Stimulated activated CD4-positive, alpha-beta T cell treated with anti-CD3 and anti-CD28 coated beads, Interleukin-1b, Interleukin-23, amount 100 ng/mL, for 4 hours (primary cell): ENCODE data around the gene MLLT3.

ENCODE experiments used
- DNase-seq, 2 donors: peaks; one replicate each; pipeline ENCODE4 v3.0.0-alpha.2; 2020; ENCODE audit warnings: low read depth in 2 of 2

Gene MLLT3

DNA sequence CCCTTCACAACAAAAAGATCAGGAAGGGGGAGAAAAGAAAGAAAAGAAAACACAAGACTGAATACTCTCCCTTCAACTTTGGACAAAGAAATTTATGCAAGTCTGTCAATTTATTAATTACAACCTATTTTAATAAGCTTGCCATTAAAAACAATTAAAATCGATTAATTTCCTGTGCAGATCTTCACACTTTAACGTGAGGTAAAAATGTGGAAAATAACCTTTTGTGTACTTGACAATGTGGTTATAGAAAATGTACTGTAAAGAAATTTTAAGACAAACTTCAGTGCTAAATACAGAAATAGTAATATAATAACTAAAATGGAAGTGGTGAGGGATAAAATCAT, 2.7 kb upstream of the MLLT3 start:
- no peak for DNase-seq

DNA sequence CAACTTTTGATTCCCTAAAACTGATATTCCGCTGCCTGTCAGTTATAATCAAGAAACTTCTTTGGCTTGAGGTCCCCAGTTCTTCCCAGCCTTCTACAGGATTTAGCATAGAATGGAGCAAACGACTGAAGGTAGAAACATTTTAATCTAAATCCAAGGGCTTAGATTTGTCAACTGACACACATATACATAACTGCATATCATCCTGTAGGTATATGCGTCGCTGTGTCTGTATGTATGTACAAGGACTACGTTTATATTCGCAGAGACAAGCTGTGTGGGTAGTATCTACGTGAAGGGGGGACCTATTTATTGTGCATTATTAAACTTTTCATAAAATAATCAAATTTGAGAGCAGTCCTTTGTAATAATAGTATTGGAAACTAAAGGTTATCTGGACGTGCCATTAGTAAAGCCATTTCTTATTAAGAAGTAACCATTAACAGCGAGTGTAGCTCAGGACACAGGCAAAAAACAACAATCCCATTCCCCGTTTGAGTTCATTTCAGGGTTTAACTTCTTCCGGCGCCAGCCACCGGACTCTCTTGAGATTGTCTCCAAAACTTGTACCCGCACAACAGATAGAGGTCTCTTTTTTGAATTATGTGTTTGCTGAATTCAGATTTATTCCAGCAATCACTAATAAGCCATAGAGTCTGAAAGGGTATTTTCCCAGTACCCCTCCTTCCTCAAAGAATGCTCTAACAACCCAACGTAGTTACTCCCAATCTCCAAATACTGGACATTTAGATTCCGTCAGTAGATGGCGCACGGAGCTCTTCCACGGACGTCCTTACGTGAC, 2.1 kb upstream of the MLLT3 start:
- peak; percentile 8 to 25 for DNase-seq

DNA sequence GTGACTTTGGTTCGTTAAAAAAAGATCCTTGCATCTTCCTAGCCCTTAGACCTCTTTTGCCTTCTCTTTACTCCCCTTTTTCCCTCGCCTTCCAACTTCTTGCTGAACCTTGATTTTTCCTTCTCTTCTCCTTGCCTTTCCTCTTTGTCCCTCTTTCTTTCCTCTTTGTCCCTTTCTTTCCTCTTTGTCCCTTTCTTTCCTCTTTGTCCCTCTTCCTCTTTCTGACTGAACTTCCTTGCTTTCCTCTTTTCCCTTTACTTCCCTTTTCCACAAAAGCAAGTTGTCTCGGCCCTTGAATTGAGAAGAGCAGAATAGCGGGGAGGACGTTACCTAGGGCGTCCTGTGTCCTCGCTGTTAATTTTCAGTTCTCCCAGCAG, 1.4 kb upstream of the MLLT3 start:
- DNase-seq: no peak

DNA sequence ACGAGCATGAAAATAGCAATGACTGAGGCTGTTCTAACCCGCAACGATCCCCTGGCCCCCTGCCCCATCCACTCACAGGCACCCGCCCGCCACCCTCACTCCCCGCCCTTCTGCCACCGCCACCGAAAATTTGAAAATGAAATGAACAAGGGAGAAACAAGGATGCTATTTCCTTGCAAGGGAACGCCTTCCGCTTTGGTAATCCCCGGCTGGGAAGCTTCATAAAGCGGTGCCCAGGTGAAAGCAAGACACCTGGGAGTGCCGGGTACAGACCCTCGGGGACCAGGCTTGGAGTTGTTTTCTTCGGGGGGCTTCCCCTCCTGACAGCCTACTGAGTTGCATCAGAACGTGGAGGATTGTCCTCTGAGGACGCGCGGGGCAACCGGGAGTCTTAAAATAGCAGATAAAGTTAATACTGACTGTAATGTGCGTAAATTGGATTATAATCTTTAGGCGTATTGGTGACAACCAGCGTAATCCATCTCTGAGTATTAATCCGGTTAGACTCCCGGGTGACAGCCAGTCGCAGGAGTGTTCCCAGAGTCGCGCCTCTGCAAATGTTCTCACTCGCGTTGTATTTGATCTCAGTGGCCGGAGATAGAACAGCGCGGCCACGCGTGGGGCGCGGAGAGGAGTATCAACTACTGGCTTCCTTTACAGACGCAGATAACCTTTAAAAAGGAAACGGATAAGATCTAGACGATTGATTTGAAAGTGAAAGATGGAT, 885 bp upstream of the MLLT3 start:
- DNase-seq: peak; percentile 38 to 41

DNA sequence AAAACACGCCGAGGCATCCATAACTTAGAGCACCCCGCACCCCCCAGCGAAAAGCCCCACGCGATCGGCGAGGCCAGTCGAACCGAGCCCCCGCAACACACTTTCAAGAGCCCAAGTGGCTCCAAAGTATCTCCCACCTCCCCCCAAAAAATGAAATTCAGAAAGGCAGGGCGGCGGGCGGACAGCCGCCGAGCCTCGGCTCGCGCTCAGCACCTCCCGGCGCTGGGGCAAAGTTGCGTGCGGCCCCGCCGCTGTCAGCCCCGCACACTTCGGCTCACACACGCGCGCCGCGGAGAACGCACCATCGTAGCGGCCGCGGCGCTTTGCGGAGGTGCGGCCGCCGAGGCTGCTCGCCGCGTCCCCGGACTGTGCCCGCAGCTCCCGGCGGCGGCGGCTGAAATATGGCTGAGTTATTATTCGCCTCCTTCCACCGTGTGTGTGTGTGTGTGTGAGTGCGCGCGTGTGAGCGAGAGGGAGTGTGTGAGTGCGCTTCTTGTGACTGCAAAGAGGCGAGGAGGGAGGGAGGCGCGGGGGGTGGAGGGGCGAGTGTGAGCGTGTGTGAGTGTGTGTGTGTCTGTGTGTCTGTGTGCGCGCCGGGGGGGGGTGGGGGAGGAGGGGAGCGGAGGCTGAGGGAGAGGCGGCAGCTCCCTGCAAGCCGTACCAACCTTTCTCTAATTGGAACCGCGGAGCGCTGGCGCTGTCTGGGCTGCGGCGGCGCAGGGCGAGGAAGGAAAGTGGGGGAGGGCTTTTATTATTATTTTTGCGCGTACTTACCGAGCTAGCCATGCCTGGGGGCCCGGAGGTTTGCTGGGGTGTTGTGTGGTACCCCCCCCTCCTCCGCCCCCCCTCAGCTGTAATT, 599 bp downstream of the MLLT3 start:
- peak; percentile 60 to 61 for DNase-seq

DNA sequence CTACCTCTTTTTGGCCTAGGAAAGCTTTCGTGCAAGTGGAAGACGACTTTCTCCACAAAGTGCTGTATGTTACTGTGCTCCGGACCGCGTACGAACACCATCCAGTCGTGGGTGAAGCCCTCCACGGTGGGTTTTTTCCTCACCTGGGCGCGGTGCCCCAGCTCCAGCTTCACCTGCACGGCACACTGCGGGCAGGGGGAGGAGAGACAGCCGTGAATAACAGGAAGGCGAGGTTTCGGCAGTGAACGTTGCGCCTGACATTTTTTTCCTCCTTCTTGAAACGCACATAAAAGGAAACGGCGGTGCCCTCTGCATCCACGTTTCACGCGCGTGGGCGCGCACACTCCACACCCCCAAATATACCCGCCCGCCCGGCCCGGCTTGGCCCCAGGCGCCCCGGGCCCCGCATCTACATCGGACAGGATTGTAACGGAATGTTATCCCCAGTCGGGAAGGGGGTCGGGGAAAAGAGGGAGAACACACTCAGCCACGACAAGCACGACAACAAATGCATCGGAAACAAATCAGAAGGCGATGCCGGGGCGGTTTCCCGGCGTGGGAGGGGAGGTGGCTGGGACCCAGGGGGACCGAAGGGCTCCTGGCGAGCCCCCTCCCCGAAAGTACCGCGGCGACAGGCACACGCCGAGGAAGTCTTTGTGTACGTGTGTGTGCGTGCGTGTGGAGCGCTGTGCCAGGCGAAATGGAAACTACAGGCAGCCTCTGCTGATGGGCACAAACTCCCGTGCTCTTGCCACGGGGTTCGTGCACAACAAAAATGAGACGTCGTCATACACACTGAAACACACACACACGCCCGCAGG, 1.4 kb downstream of the MLLT3 start:
- DNase-seq: peak; percentile 43 to 50

DNA sequence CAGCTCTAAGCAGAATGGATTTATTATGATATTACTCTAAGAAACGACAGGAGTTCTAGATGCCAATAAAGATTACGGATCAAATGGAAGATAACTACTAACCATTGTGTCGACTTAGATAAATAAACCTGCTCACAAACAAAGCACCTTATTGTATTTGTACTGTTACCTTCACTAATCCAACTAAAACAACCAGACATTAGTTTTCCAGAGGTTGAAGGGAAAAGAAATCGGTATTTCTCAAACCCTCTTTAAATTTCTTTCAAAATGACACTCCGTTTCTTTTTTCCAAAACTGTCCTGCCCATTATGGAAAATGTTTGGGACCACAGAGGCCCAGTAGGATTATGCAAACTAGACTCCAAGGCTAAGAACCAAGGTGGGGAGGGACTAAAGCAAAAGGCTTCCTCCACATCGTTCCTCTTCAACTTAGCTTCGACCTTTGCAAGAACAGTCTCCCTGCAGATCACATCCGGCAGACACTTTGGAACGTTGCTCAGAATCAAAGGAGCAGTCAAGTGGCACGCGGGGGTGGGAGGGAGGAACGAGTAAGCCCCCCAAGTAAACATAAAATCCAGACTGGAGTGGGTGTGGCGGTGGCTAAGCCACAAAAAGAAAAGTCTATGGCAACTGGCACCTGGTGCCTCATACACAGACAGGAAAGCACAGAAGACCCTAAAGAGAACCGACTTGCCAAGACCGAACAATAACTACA, 2.7 kb downstream of the MLLT3 start:
- DNase-seq: no peak

DNA sequence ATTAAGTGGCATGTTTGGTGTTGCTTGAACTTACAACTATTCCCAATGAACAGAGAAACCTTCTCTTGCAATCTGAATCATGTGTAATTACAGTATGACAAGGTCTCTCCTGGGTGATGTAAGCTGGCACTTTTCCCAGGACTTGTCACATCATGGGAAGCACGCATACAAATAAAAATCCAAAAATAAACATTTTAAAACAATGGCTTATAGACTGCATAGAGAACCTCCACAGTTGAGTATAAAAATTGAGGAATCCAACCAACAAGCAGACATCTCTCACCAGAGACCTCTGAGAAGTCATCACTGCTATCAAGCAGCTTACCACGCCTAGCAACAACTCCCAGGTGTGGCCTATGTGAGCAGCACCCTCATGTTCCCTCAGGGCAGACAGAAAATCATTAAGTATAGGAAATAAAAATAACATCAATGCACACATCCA, 3.9 kb downstream of the MLLT3 start:
- DNase-seq: no peak

DNA sequence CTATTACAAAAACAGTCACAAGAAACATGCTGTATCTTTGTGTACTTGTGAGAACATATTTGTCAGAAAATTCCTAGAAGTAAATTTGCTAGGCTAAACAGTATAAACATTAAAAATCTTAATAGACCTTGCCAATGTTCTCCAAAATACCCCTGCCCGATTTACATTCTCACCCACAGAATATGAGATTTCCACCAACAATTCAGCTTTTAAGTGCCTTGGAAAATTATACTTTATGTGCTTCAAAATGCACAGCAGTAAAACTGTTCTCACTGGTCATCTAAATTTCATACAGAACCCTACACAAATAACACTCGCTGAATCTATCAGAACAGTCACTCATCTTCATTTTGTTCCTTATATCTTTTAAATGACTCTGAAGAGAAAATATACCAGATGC, 5.5 kb downstream of the MLLT3 start:
- no peak for DNase-seq

DNA sequence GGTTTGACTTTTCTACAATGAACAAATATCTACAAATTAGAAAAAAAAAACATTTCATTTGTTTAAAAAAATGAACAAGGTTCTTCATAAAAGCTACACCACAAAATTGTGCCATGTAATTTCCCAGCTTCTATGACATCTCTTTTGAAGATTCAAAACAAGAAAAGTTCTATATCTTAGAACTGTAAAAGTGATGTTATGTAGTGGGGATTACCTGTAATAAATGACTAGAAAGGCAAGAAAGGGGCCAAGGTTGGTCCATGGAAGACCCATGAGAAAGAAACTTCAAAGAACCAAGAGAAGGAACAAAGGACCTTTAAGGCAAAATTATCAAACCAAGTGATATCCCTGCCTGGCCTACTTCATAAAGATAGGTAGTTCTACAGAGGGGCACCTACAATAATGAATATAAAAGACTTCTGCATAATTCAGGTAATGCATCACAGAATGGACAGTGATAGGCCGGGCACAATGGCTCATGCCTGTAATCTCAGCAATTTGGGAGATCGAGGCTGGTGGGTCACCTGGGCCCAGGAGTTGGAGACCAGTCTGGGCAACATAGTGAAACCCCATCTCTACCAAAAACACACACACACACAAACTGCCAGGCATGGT, 7.6 kb downstream of the MLLT3 start:
- DNase-seq: no peak

DNA sequence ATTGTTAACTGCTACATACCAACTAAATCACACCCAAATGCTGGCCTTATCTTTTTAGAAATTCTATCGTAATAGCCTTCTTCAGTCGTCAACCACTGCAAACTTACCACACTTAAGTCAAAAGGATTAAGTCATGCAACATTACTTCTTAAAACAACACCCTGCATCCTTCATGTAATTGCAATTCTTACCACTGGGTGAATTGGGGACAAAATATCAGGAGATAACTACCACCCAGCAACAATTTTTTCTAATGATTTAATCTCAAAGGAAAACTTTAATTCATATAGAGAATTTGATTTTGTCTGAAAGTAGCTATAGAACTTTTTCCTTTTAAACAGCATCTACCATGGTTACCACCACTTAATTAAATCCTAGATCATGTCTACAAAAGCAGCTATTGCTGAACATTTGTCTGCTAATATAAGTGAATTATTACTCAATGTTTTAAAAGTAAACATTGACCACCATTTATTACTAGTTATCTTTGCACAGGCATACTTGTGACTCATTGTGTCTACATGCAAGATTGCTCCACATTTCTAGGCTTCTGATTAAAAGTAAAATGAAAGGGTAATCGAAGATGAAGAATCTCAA, 10.5 kb downstream of the MLLT3 start:
- no peak for DNase-seq

DNA sequence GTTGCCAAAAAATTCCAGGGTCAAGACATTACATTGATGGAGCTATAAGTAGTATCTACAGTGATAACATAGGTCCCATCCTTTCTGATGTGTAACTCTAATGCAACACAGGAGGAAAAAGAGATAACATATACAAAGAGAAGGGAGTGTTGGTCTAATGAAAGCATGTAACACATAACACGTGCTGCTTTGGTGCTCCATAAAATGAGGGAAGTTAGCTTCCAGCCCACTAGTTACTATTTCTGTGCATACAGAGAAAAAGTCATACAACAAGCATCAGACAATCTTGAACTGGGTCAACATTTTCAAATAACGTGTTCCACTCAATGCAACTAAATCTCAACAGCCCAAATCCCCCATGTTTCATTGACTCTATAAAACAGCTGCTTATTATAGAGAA, 11.7 kb downstream of the MLLT3 start:
- no peak for DNase-seq

DNA sequence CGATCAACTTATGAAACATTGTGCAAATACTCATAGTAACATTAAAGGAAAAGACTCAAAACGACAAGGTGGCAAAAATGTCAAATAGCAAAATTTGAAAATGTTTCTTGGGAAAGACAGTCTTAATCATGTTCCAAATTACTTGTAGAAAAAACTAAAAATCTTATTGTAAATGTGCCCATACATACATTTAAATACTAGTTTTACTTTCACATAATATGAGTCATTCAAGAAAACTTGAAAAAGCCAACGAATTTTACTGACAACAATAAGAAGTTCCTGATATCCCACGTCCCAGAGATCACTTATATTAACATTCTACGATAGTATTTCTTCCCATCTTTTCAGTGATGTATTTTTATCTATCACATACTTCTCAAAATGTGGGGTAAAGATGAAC, 13.7 kb downstream of the MLLT3 start:
- no peak for DNase-seq

DNA sequence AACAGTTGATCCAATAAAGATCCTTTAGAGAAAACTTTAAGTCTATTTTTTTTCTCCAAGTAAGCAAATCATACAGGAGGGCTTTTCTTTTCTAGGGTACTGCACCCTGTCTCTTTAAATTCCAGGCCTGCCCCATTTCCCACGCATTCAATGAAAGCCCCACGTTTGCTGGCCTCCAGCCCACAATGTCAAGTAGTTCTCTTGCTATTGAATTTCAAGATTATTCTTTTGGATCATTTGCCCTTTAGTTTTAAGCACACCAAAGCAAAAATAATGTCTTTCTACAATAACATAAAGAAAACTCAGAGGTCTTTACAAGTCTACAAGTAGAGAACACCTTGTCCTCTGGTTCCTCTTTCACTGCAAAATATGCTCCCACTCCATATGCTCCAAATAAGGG, 15.6 kb downstream of the MLLT3 start:
- DNase-seq: no peak

DNA sequence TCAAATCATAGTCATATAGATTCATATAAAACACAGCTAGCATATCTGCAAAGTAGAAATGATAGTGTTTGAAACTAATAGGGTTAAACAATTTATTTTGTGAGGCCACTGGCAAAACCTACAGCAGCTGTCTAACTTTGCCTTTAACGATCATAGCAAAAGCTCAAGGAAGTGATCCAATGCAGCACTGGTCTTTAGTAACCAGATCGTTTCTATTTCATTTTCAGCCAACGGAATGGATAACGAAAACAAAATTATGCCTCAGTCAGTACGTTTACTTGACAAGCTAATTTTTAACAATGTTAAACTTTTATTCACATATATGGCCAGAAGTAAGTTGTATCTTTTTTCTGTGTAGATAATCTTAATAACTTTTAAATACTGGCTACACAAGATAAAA, 17.7 kb downstream of the MLLT3 start:
- DNase-seq: no peak

DNA sequence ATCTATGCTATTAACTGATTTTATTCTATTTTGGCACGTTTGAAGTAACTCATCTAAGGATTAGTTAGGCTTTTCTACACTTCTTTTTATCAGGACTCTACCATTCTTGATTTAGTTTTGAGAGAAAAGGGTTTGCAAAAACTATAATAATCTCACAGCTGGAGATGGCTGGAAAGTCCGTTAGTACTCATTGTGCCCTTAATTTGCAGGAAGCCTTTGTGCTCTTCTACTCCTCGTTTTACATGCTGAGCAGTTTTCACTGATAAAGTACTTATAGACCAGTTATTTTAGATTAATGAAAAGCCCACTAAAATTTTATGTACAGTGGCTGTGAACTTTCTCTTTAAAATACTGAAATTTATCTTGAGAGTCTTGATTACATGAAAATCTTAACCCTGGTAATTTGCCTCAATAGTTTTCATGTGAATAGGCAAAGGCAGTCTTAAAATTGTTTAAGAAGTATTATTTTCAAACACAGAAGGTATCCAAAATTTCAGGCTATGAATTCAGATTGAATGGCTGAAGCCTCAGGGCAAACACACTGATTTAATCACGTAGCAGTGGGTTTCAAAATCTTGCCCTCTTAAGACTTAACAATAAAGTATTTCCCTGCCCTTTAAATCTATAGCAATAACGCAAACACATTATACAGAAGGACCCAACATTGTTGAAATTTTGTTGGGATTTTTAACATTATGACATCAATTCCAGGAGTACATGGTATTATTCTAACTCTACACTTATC, 18.6 kb downstream of the MLLT3 start:
- no peak for DNase-seq

DNA sequence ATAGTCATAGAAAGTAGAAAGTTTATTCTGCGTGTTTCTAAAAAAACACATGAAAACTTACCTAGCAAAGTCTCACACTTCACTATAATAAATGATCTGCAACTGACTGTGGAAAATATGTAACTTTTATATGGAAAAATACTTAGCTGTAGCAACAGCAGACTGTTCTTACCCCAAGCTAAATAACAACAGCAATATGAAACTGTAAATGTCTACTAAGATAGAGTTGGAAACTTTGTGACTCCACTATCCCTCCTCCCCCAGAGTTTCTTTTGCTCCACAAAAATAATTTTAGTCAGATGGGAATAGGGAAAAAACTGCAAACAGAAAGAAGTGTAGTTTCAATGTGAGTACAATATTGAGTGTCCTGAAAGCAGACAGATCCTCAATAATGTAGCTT, 21.0 kb downstream of the MLLT3 start:
- DNase-seq: no peak

DNA sequence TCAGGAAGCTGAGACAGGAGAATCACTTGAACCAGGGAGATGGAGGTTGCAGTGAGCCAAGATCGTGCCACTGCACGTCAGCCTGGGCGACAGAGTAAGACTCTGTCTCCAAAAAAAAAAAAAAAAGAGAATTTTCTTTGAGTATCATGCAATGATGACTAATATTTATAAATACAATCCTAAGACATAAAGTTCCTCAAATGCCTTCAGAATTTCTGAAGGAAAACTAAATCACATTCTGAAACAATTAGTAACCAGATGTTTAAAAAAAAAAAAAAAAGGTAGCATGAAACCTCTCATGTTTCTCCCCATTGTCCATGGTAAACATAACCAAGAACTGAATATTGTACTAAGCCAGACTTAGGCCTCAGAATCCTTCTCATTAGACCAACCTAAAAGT, 23.1 kb downstream of the MLLT3 start:
- no peak for DNase-seq

DNA sequence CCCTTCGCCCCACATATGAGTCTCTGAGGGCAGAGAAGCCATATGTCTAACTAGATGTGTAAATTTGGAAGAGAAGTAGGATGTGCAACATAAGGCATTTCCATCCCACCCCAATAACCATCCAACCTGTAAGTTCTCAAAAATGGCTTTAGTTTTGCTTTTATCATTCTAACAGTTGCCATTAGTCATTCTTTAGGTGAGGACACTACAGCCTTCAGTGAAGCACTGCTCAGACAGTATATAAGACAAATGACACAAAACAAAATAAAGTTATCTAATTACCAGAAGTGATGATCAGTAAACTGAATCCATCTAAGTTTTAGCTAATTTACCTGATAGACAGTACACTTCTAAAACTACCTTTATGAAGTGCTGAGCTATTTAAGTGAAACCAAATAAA, 23.9 kb downstream of the MLLT3 start:
- no peak for DNase-seq
